GM12873 (cell line): Measurements from ENCODE around the gene LILRB3.

Experiments
- TF ChIP-seq, protein P1 (sequence below): IDR thresholded peaks from 2 replicates; pipeline ENCODE4 v1.5.1; 2012; ENCODE audit warnings: low read depth, mild to moderate bottlenecking, moderate library complexity, low read length, control low read depth; ENCODE audit not compliant: insufficient read depth; ENCODE audit errors: missing control alignments

LILRB3 gene

GRCh38 chr19:54256250-54257115, 33.7 kb upstream of the LILRB3 start:
- TF ChIP-seq, protein P1, sequence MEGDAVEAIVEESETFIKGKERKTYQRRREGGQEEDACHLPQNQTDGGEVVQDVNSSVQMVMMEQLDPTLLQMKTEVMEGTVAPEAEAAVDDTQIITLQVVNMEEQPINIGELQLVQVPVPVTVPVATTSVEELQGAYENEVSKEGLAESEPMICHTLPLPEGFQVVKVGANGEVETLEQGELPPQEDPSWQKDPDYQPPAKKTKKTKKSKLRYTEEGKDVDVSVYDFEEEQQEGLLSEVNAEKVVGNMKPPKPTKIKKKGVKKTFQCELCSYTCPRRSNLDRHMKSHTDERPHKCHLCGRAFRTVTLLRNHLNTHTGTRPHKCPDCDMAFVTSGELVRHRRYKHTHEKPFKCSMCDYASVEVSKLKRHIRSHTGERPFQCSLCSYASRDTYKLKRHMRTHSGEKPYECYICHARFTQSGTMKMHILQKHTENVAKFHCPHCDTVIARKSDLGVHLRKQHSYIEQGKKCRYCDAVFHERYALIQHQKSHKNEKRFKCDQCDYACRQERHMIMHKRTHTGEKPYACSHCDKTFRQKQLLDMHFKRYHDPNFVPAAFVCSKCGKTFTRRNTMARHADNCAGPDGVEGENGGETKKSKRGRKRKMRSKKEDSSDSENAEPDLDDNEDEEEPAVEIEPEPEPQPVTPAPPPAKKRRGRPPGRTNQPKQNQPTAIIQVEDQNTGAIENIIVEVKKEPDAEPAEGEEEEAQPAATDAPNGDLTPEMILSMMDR: no peak

GRCh38 chr19:54255105-54255775, 32.4 kb upstream of the LILRB3 start:
- TF ChIP-seq, protein P1: no peak

DNA sequence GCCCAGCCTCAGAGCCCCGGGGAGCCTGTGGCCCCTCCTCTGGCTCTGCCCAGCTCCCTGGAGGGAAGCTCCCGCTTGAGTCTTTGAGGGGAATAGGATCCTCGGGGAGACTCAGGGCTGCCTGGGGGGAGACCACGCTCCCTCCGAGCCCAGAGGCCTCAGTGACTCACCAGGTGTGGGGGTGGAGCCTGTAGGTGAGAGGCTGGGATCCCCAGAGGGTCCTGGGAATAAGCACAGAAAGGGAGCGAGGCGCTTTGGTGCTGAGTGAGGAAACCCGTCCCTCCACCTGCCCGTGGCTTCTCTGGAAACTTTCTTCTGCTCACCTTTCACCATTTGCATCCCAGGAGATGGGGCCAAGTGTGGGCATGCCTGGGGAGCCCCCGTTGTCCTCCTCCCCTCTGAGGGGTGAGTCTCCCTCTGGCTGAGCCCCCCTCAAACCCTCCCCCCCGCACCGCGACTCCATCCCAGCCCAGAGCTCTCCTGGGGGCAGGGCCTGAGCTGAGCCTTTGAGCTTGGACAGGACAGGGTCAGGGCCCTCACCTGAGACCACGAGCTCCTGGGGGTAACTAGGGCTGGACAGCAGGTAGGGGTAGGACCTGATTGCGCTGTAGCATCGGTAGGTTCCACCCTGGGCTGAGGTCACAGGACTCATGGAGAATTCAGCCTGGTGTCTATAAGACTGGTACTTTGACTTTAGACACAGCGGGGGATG, 31.5 kb upstream of the LILRB3 start:
- TF ChIP-seq, protein P1: no peak

DNA sequence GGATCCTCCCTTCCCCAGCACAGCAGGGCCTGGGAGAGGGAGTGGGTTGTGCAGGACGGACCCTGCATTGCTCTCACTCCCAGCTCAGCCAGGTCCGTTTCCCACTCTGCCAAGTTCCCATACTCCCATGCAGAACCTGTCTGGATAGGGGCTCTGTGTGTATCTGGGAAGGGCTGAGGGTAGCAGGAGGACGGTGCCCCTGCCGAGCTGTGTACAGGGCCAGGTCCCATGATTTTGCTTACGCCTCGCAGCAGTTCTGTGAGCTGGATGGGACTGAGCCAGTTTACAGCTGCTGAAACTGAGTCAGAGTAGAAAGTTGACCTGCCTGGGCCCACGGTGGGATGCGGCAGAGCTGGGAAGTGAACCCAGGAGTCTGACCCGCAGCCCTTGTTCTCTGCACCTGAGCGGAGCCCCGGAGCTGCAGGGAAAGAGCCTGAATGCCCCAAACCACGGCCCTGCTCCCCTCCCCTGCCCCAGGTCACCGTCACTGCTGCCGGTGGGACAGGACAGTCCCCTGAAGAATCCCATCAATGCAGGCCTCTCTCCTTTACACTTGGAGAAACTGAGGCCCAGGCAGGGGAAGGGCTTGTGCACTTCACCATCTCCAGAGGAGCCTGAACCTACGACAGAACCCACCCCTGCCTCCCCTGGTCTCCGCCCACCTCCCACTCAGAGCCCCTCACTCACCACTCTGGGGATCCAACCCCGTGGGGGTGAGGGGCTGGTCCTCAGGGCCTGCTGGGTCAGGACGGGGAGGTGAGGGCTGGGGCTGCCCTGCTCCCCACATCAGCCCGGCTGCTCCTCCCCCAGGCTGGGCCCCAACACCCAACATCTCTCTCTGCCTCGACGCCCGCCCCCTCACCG, 30.8 kb upstream of the LILRB3 start:
- TF ChIP-seq, protein P1: no peak

DNA sequence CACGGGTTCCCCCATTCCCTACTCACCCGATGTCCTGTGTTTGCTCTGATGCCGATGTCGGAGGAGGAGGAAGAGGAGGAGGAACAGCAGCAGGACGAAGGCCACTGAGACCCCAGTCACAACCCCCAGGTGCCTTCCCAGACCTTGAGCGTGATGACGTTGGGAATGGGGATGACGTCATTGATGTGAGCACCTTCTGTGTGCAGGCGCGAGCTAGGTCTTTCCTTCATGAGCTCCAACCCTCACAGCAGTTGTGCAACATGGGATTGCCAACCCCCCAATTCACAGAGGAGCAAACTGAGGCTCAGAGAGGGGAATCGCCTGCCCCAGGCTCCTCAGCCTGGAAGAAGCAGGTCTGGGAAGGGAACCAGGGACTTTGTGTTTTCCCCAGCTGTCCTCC, 30.0 kb upstream of the LILRB3 start:
- TF ChIP-seq, protein P1: no peak

GRCh38 chr19:54252243-54252642, 29.4 kb upstream of the LILRB3 start:
- TF ChIP-seq, protein P1: no peak
